Activated B cell treated with CpG ODN at 0.5 μM for 24 hours (primary cell): Measurements from ENCODE around the gene TOMT. TPM values are rescaled to one million over a fixed set of nuclear protein-coding genes. Genes with fewer than 3 reads are reported as not detected.

Experiments used
- ATAC-seq: fragments of 200-7000 bp; cut with Tn5 transposase; one replicate; pipeline ENCODE4 v1.10.0; 2021; ENCODE audit warnings: low read depth, mild to moderate bottlenecking, moderate library complexity
- CTCF ChIA-PET: fragments of 350-600 bp; sonication (Branson Sonifier 250); formaldehyde crosslinking; loops from one replicate; lab custom pipeline; 2021; ENCODE audit warnings: antibody characterized with exemption; lab: Charles Lee
- POLR2A ChIA-PET: fragments of 350-600 bp; sonication (Branson Sonifier 250); formaldehyde crosslinking; loops from one replicate; lab custom pipeline; 2021; ENCODE audit warnings: antibody characterized with exemption; lab: Charles Lee
- DNase-seq: peaks from one replicate; pipeline ENCODE4 v3.0.0; 2022
- H3K27ac Mint-ChIP-seq: one replicate; pipeline ENCODE4 v1.8.0; 2020; ENCODE audit warnings: mixed read lengths
- H3K27me3 Mint-ChIP-seq: one replicate; pipeline ENCODE4 v1.8.0; 2021; ENCODE audit warnings: mixed read lengths
- H3K36me3 Mint-ChIP-seq: one replicate; pipeline ENCODE4 v1.8.0; 2021; ENCODE audit warnings: low read depth, mixed read lengths
- H3K4me1 Mint-ChIP-seq: one replicate; pipeline ENCODE4 v1.8.0; 2021; ENCODE audit warnings: mixed read lengths
- H3K4me3 Mint-ChIP-seq: one replicate; pipeline ENCODE4 v1.8.0; 2020; ENCODE audit warnings: mild to moderate bottlenecking, mixed read lengths
- H3K9me3 Mint-ChIP-seq: one replicate; pipeline ENCODE4 v1.8.0; 2020; ENCODE audit warnings: mixed read lengths
- intact Hi-C: fragments of 100-400 bp; cut with micrococcal nuclease; formaldehyde crosslinking; loops from one replicate; pipeline ENCODE4 v1.15.1; 2024
- total RNA-seq: library from RNA; stranded (reverse); gene quantifications from 2 replicates; pipeline ENCODE4 v1.2.3, GENCODE V29; 2022
- TF ChIP-seq, protein P1 (sequence below): fragments of 200-600 bp; IDR thresholded peaks from one replicate; pipeline ENCODE4 v1.8.0; 2022; ENCODE audit warnings: antibody characterized with exemption, mild to moderate bottlenecking

Gene TOMT, protein sequence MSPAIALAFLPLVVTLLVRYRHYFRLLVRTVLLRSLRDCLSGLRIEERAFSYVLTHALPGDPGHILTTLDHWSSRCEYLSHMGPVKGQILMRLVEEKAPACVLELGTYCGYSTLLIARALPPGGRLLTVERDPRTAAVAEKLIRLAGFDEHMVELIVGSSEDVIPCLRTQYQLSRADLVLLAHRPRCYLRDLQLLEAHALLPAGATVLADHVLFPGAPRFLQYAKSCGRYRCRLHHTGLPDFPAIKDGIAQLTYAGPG
- not detected in 2 replicates for total RNA-seq

DNA sequence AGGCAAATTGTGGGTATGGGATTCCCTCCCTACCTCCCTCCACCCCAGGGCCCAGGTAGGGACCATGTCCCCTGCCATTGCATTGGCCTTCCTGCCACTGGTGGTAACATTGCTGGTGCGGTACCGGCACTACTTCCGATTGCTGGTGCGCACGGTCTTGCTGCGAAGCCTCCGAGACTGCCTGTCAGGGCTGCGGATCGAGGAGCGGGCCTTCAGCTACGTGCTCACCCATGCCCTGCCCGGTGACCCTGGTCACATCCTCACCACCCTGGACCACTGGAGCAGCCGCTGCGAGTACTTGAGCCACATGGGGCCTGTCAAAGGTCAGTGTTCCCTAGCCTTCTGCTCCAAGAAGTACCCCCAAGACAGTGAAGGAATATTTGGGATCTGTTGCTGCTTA lies at the start of gene TOMT:
TOMT (plus strand) TSS at position 37 of the 400 bp plus-strand sequence; CDS start at position 65, 28 bp downstream.
- ChIA-PET POLR2A (no interaction called here), CTCF (no interaction called here)
- DNase-seq (no peak), ATAC-seq (no peak)
- Mint-ChIP-seq H3K4me1 (peaks cover 33% of the 10 kb centered on the region), H3K4me3 (no peak within 1 kb of the TSS), H3K27me3 (no peaks in the 10 kb centered on the region), H3K27ac (peak within 1 kb of the TSS; percentile 36), H3K9me3 (no peaks in the 10 kb centered on the region), H3K36me3 (peaks cover 42% of the 10 kb centered on the region)
- intact Hi-C loops: no loop called here
- TF ChIP-seq, protein P1, sequence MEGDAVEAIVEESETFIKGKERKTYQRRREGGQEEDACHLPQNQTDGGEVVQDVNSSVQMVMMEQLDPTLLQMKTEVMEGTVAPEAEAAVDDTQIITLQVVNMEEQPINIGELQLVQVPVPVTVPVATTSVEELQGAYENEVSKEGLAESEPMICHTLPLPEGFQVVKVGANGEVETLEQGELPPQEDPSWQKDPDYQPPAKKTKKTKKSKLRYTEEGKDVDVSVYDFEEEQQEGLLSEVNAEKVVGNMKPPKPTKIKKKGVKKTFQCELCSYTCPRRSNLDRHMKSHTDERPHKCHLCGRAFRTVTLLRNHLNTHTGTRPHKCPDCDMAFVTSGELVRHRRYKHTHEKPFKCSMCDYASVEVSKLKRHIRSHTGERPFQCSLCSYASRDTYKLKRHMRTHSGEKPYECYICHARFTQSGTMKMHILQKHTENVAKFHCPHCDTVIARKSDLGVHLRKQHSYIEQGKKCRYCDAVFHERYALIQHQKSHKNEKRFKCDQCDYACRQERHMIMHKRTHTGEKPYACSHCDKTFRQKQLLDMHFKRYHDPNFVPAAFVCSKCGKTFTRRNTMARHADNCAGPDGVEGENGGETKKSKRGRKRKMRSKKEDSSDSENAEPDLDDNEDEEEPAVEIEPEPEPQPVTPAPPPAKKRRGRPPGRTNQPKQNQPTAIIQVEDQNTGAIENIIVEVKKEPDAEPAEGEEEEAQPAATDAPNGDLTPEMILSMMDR: no peak

DNA sequence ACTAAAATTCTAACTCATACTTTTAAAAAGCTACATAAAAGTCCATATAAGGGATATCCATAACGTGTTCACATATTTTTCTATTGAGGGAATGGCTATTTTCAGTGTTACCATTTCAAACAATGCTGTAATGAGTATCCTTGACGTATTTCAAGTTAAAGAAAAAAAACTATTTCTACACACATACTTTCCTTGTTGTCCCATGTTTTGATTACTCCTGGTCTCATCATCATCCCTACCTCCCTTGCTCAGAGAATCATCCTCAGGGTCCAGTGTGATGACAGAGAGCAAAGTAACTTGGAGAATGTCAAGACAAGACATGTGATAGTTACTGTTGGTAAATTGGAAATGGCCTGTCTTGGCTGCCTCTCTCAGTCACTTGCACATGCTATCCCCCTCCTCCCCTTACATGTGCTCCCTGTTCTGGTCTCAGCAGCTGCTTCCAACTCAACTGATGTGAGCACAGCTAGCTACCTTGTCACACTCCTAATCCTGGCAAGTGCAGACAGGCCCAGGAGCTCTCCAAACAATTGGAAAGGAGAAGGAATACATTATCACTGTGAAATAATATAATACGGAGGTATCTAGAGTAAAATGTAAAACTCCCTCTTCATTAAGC lies 47.2 kb upstream of the TOMT start:
- ChIA-PET CTCF (no interaction called here), POLR2A (interaction anchor here (1.7 kb wide), 1 partner anchor 19 kb away, joined by 3 read pairs; no protein-coding TSS in a partner anchor)
- no peak overlapping the region for H3K27ac Mint-ChIP-seq
- no peaks in the 10 kb centered on the region for H3K36me3 Mint-ChIP-seq
- no peaks in the 10 kb centered on the region for H3K9me3 Mint-ChIP-seq
- no peak for DNase-seq
- intact Hi-C loops: no loop called here
- no peak overlapping the region for H3K4me3 Mint-ChIP-seq
- no peaks in the 10 kb centered on the region for H3K27me3 Mint-ChIP-seq
- H3K4me1 Mint-ChIP-seq: peaks cover 7% of the 10 kb centered on the region
- TF ChIP-seq, protein P1: no peak
- no peak for ATAC-seq

DNA sequence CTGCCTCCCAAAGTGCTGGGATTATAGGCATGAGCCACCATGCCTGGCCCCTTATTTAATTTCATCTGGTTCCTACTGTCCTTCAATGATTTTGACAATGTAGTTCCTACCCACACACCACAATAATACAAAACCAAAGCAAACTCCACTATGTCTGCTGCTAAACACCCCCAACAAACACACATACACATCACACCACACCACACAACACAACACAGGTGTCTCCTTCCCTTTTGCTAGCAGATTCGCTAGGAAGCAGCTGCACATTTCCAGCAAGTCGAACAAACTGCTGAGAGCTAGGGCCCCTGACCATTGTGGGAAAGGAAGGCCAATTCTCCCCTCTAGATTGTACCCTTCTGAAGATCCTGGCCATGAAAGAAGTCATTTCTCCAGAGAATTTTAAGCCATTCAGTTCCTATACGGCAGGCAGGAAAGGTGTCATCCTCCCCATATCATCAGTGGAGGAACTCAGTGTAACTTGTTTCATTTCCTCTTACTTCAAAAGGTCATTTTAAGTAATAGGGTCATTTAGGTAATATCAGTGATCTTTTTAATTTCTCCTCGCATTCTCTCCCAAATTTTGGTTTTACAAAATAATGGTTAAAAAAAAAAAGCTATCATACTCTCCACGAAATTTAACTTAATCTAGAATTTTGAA lies 43.9 kb upstream of the TOMT start:
- peak overlapping the region; percentile 30 for H3K27ac Mint-ChIP-seq
- CTCF ChIA-PET: no interaction called here
- H3K4me3 Mint-ChIP-seq: no peak overlapping the region
- peaks cover 6% of the 10 kb centered on the region for H3K36me3 Mint-ChIP-seq
- DNase-seq (no peak), ATAC-seq (no peak)
- no peaks in the 10 kb centered on the region for H3K9me3 Mint-ChIP-seq
- POLR2A ChIA-PET: interaction anchor here (0.6 to 0.7 kb wide), 2 partner anchors 97 to 346 kb away, joined by 3 to 8 read pairs; no protein-coding TSS in a partner anchor
- TF ChIP-seq, protein P1: no peak
- peaks cover 7% of the 10 kb centered on the region for H3K4me1 Mint-ChIP-seq
- no peaks in the 10 kb centered on the region for H3K27me3 Mint-ChIP-seq
- intact Hi-C loops: no loop called here

DNA sequence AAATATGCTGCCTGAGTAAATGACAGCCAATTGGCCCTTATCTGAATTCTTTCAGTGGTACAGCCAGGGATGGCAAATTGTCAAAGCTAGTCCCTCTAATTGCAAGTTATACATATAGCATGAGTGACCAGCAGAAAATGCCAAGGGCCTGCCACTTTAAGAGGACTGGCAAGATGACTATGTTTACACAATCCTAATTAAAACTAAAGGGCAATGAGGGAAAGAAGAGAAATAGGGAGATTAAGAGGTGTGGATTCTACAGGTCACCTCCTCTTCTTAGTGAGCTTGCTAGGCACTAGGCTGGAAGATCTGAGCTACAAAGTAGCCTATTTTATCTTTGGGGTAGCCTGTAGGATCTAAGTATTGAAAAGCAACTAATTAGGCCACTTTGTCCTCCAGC lies 38.9 kb upstream of the TOMT start:
- Mint-ChIP-seq H3K27ac (no peak overlapping the region), H3K4me1 (peaks cover 27% of the 10 kb centered on the region), H3K4me3 (no peak overlapping the region), H3K27me3 (no peaks in the 10 kb centered on the region), H3K9me3 (no peaks in the 10 kb centered on the region), H3K36me3 (peaks cover 19% of the 10 kb centered on the region)
- intact Hi-C loops: no loop called here
- ATAC-seq (no peak), DNase-seq (no peak)
- TF ChIP-seq, protein P1: no peak
- POLR2A ChIA-PET: no interaction called here
- CTCF ChIA-PET: interaction anchor here (1.5 kb wide), 1 partner anchor 19 kb away, joined by 3 read pairs; no protein-coding TSS in a partner anchor

DNA sequence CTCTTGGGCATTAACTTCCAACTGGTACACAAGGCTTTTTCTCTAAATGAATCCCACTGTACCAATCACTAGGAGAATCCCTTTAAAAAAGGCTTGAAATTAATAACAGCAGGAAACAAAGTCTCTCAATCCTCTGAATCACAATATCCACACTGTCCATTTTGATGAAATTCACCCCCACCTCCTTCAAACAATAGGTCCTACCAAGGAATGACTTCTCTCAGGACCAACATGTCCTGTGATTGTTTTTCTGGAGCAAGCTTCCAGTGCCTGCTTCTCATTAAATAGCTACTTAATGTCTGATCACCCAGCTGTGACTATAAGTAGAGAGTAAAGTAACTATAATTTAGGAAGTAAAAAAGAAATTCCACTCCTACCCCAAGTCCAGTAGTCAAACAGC lies 38.5 kb upstream of the TOMT start:
- POLR2A ChIA-PET: interaction anchor here (1.0 kb wide), 1 partner anchor 139 kb away, joined by 3 read pairs; the partner anchor contains the start of gene XNDC1N

More for the DNA sequence above, 38.5 kb upstream of the TOMT start:
- TF ChIP-seq, protein P1: no peak
- Mint-ChIP-seq H3K4me3 (no peak overlapping the region), H3K9me3 (no peaks in the 10 kb centered on the region), H3K27ac (no peak overlapping the region), H3K36me3 (peaks cover 19% of the 10 kb centered on the region), H3K4me1 (peaks cover 23% of the 10 kb centered on the region), H3K27me3 (no peaks in the 10 kb centered on the region)
- no peak for DNase-seq
- CTCF ChIA-PET: interaction anchor here (1.5 kb wide), 1 partner anchor 19 kb away, joined by 3 read pairs; no protein-coding TSS in a partner anchor
- ATAC-seq: no peak
- intact Hi-C loops: no loop called here
